Astrocyte (in vitro differentiated cells and primary cell): ENCODE data around the gene CD300LD. TPM values are rescaled to one million over a fixed set of nuclear protein-coding genes. Genes with fewer than 3 reads are reported as not detected.

Experiments used
- DNase-seq: peaks from one replicate; pipeline ENCODE4 v3.0.0-alpha.2; 2010; ENCODE audit warnings: low read depth
- FAIRE-seq: peaks from 2 replicates; lab custom pipeline; 2011; peaks lifted over from hg19 to GRCh38; lab: Jason Lieb, UNC
- H2AFZ ChIP-seq: 2 replicates; pipeline ENCODE4 v1.6.0; 2012; ENCODE audit warnings: low read depth, low read length, inconsistent platforms
- H3K27ac ChIP-seq: 2 replicates; pipeline ENCODE4 v1.5.1; 2011; ENCODE audit warnings: low read depth, low read length, inconsistent platforms
- H3K27me3 ChIP-seq: 2 replicates; pipeline ENCODE4 v1.6.0; 2011; ENCODE audit warnings: low read length, inconsistent platforms; ENCODE audit not compliant: insufficient read depth
- H3K36me3 ChIP-seq: 2 replicates; pipeline ENCODE4 v1.5.1; 2011; ENCODE audit warnings: low read length, inconsistent platforms; ENCODE audit not compliant: insufficient read depth
- H3K4me1 ChIP-seq: 2 replicates; pipeline ENCODE4 v1.5.1; 2011; ENCODE audit warnings: low read length, inconsistent platforms; ENCODE audit not compliant: insufficient read depth
- H3K4me2 ChIP-seq: 2 replicates; pipeline ENCODE4 v1.6.0; 2012; ENCODE audit warnings: low read length, inconsistent platforms
- H3K4me3 ChIP-seq: 2 replicates; pipeline ENCODE4 v1.5.1; 2011; ENCODE audit warnings: low read depth, mild to moderate bottlenecking, low read length, inconsistent platforms; ENCODE audit not compliant: insufficient read depth
- H3K79me2 ChIP-seq: 2 replicates; pipeline ENCODE4 v1.6.0; 2012; ENCODE audit warnings: mild to moderate bottlenecking, low read length, inconsistent platforms; ENCODE audit not compliant: insufficient read depth
- H3K9ac ChIP-seq: 2 replicates; pipeline ENCODE4 v1.6.0; 2012; ENCODE audit warnings: mild to moderate bottlenecking, low read length, inconsistent platforms
- H3K9me3 ChIP-seq: 2 replicates; pipeline ENCODE4 v1.5.1; 2012; ENCODE audit warnings: low read depth, mild to moderate bottlenecking, low read length, inconsistent platforms; ENCODE audit not compliant: insufficient read depth
- H4K20me1 ChIP-seq: 2 replicates; pipeline ENCODE4 v1.6.0; 2012; ENCODE audit warnings: low read length, inconsistent platforms; ENCODE audit not compliant: insufficient read depth
- H3K27ac Mint-ChIP-seq: one replicate; pipeline ENCODE4 v1.8.0; 2021; ENCODE audit warnings: mild to moderate bottlenecking, mixed read lengths; ENCODE audit not compliant: unreplicated experiment
- H3K27me3 Mint-ChIP-seq: one replicate; pipeline ENCODE4 v1.8.0; 2021; ENCODE audit warnings: low read depth, mixed read lengths; ENCODE audit not compliant: unreplicated experiment
- H3K36me3 Mint-ChIP-seq: one replicate; pipeline ENCODE4 v1.8.0; 2021; ENCODE audit warnings: low read depth, mixed read lengths; ENCODE audit not compliant: unreplicated experiment
- H3K4me1 Mint-ChIP-seq: one replicate; pipeline ENCODE4 v1.8.0; 2021; ENCODE audit warnings: low read depth, mixed read lengths; ENCODE audit not compliant: unreplicated experiment
- H3K4me3 Mint-ChIP-seq: one replicate; pipeline ENCODE4 v1.8.0; 2021; ENCODE audit warnings: mild to moderate bottlenecking, moderate library complexity, mixed read lengths; ENCODE audit not compliant: unreplicated experiment
- H3K9me3 Mint-ChIP-seq: one replicate; pipeline ENCODE4 v1.8.0; 2021; ENCODE audit warnings: mild to moderate bottlenecking, mixed read lengths; ENCODE audit not compliant: unreplicated experiment
- EZH2 ChIP-seq: IDR thresholded peaks from 2 replicates; pipeline ENCODE4 v1.6.1; 2012; ENCODE audit warnings: mild to moderate bottlenecking, low read length, inconsistent platforms; ENCODE audit not compliant: insufficient read depth
- total RNA-seq: library from RNA; stranded (reverse); gene quantifications from 2 replicates; pipeline ENCODE4 v1.2.1, GENCODE V29; 2021
- TF ChIP-seq, protein P1 (sequence below): IDR thresholded peaks from 2 replicates; pipeline ENCODE4 v1.5.1; 2011; ENCODE audit warnings: low read depth, mild to moderate bottlenecking, inconsistent platforms, low read length, moderate library complexity; ENCODE audit not compliant: insufficient read depth

CD300LD gene
- total RNA-seq, 1 donor from 2014 or later: not detected

DNA sequence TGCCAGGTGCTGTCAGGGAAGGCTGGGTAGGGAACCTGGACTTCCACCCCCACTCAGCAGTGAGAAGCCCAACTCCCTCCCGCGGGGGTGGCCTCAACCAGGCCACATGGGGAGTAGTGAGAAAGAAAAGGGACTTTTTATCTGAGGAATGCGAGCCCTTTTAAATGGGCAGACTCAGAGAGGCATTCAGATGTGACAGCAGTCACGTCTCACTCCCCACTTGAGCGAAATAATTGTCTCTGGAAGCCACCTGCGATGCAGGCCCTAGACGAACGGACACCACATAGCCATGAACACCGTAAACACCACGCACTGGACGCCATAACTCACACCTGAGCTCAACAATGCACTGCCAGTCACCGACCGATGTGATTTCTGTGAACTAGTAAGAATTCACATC is 43.3 kb upstream of the CD300LD start:
- no peaks in the 10 kb centered on the region for H3K9me3 Mint-ChIP-seq
- Histone ChIP-seq H2AFZ (no peak overlapping the region), H4K20me1 (no peaks in the 10 kb centered on the region), H3K36me3 (no peaks in the 10 kb centered on the region), H3K27ac (no peak overlapping the region), H3K27me3 (no peaks in the 10 kb centered on the region), H3K4me1 (no peaks in the 10 kb centered on the region), H3K4me3 (no peak overlapping the region), H3K9me3 (no peaks in the 10 kb centered on the region), H3K9ac (no peak overlapping the region), H3K79me2 (no peaks in the 10 kb centered on the region), H3K4me2 (no peak overlapping the region)
- TF ChIP-seq EZH2: no peak
- TF ChIP-seq, protein P1, sequence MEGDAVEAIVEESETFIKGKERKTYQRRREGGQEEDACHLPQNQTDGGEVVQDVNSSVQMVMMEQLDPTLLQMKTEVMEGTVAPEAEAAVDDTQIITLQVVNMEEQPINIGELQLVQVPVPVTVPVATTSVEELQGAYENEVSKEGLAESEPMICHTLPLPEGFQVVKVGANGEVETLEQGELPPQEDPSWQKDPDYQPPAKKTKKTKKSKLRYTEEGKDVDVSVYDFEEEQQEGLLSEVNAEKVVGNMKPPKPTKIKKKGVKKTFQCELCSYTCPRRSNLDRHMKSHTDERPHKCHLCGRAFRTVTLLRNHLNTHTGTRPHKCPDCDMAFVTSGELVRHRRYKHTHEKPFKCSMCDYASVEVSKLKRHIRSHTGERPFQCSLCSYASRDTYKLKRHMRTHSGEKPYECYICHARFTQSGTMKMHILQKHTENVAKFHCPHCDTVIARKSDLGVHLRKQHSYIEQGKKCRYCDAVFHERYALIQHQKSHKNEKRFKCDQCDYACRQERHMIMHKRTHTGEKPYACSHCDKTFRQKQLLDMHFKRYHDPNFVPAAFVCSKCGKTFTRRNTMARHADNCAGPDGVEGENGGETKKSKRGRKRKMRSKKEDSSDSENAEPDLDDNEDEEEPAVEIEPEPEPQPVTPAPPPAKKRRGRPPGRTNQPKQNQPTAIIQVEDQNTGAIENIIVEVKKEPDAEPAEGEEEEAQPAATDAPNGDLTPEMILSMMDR: no peak
- no peak overlapping the region for H3K4me3 Mint-ChIP-seq
- H3K4me1 Mint-ChIP-seq: peaks cover 15% of the 10 kb centered on the region
- H3K36me3 Mint-ChIP-seq: no peaks in the 10 kb centered on the region
- H3K27me3 Mint-ChIP-seq: peaks cover 17% of the 10 kb centered on the region
- FAIRE-seq: no peak
- no peak overlapping the region for H3K27ac Mint-ChIP-seq
- no peak for DNase-seq

DNA sequence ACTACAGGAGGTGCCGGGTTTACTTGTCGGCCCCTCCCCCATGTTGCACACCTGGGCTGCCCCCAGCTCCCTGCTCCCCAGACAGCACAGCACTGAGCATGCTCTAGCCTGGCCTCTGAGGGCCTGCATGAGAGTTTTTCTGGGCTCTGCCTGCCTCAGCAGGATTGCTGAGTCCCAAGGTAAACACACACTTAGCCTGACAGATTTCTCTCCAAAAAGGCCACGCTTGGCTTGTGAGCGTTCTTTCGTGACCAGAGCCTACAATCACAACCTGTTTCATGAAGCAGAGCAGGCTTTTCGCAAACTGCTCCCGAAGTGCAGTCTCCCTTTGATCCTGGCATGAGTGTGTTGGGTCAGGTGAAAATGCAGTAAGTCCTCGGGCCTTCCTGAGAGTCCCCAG is 41.2 kb upstream of the CD300LD start:
- Mint-ChIP-seq H3K9me3 (no peaks in the 10 kb centered on the region), H3K4me1 (peaks cover 15% of the 10 kb centered on the region)

DNA sequence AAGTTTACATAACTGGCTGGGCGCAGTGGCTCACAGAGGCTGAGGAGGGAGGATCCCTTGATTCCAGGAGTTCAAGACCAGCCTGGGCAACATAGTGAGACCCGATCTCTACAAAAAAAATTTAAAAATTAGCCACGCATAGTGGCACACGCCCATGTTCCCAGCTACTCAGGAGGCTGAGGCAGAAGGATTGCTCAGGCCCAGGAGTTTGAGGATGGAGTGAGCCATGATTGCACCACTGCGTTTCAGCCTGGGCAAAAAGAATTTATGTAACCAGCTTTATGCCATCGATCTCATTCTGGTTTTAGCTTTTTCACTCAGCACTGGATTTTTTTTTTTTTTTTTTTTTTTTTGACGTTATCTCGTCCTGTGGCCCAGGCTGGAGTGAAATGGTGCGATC is 40.5 kb upstream of the CD300LD start:
- Histone ChIP-seq H3K27ac (no peak overlapping the region), H4K20me1 (no peaks in the 10 kb centered on the region), H3K27me3 (no peaks in the 10 kb centered on the region), H3K4me1 (no peaks in the 10 kb centered on the region), H2AFZ (no peak overlapping the region), H3K4me2 (no peak overlapping the region), H3K4me3 (no peak overlapping the region), H3K9ac (no peak overlapping the region), H3K36me3 (no peaks in the 10 kb centered on the region), H3K79me2 (no peaks in the 10 kb centered on the region), H3K9me3 (no peaks in the 10 kb centered on the region)
- DNase-seq: no peak
- peaks cover 15% of the 10 kb centered on the region for H3K4me1 Mint-ChIP-seq
- FAIRE-seq: no peak
- H3K27ac Mint-ChIP-seq: no peak overlapping the region
- no peaks in the 10 kb centered on the region for H3K36me3 Mint-ChIP-seq
- no peak for TF ChIP-seq EZH2
- TF ChIP-seq, protein P1: no peak
- no peak overlapping the region for H3K4me3 Mint-ChIP-seq
- peaks cover 4% of the 10 kb centered on the region for H3K9me3 Mint-ChIP-seq
- peaks cover 13% of the 10 kb centered on the region for H3K27me3 Mint-ChIP-seq

More for the DNA sequence above, 41.2 kb upstream of the CD300LD start:
- no peaks in the 10 kb centered on the region for H4K20me1 ChIP-seq
- Mint-ChIP-seq H3K27me3 (peaks cover 10% of the 10 kb centered on the region), H3K36me3 (no peaks in the 10 kb centered on the region), H3K27ac (no peak overlapping the region), H3K4me3 (no peak overlapping the region)
- no peaks in the 10 kb centered on the region for H3K36me3 ChIP-seq
- H3K9ac ChIP-seq: no peak overlapping the region
- H2AFZ ChIP-seq: no peak overlapping the region
- DNase-seq (no peak), FAIRE-seq (no peak)
- no peak overlapping the region for H3K4me2 ChIP-seq
- no peaks in the 10 kb centered on the region for H3K9me3 ChIP-seq
- H3K4me3 ChIP-seq: no peak overlapping the region
- H3K79me2 ChIP-seq: no peaks in the 10 kb centered on the region
- no peak overlapping the region for H3K27ac ChIP-seq
- H3K4me1 ChIP-seq: no peaks in the 10 kb centered on the region
- TF ChIP-seq, protein P1: no peak
- no peak for TF ChIP-seq EZH2
- no peaks in the 10 kb centered on the region for H3K27me3 ChIP-seq
